HT1080 (cell line): Measurements from ENCODE around the gene BCAN. TPM values are rescaled to one million over a fixed set of nuclear protein-coding genes. Genes with fewer than 3 reads are reported as not detected.
"Not testable (repeated sequence)": the region's sequence is repeated elsewhere in the genome, so short reads cannot be mapped to it uniquely, and the experiment has no call there.

ENCODE experiments used
- DNase-seq: peaks from one replicate; pipeline ENCODE4 v3.0.0-alpha.2; 2015; ENCODE audit warnings: low read depth
- total RNA-seq: library from RNA; depleted of rRNA; stranded (reverse); fragments of >200 nt; shearing (Covaris generic); gene quantifications from 2 replicates; pipeline ENCODE4 v1.2.3, GENCODE V29; 2014

The BCAN gene
- total RNA-seq, 1 experiment from 2014 or later, result 0.03 TPM

GRCh38 chr1:156612666-156613065 lies 29.3 kb upstream of the BCAN start:
- DNase-seq, result no peak

DNA sequence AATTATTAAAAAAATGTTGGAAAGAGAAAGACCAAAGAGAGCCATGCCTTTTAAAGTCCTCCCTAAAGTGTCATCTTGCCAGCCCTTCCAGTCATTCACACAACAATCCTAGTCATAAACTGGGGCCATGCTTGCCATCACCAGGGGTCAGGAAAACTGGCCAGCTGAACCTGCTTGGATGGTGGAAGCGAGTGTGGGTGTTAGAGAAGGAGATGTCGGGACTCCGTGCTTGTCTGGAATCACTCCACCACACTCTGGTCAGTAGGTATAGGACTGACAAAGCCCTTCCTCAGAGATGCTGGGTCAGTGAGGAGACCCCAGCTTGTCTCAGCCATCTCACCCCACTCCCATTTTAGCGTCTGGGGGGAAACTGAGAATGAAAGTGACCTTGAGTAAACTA lies 26.0 kb upstream of the BCAN start:
- no peak for DNase-seq

DNA sequence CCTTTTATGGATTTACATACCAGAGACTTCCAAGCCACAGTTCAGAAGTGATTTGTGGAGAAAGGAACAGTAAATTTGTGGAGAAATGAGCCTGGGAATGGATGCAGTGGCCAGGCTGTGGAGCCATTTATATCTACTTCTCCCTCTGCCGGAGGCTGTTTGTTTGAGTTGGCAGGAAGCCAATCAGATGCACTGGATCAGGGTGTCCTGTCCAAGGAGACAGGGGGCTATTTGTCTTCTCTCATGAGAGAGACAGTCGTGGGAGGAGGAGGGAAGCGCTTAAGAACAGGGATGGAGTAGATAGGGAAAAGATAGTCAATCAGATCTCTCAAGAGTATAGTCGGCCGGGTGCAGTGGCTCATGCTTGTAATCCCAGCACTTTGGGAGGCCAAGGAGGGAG lies 25.5 kb upstream of the BCAN start:
- DNase-seq, result no peak

DNA sequence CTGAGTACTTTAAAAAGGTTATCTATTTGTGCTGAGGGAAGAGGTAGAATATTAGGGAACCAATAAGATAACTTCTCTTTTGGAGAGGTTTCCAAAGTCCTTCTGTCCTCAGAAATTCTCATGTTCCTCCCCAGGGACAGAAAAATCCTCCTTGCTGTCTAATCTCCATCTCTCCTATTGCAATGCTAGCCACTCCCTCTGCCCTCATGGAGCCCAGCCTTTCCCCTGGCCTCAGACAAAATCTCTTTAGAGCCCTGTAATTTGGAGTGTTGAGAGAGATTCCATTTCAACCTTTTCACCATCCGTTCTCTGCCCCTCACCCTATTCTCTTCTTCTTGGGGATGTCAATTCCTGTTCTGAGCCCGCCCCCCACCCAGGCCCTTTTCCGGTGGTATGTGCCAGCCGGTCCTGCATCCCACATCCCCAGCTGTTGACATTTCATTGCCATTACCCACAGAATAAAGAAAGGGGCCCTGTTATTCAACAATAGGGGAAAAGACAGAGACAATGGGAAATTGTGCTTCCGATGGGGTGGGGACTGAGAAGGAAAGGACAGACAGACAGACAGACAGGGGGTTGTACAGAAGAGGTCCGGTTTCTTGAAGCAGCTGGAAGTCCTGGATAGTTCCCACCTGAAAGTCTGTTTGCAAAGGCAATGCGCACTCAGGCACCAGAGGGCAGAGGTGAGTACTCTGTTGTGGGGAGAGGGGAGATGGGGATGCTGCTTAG lies 22.9 kb upstream of the BCAN start, which contains the start of gene HAPLN2:
Gene HAPLN2 (plus strand): TSS at position 563 of the 729 bp plus-strand sequence. CDS start 4,076 bp downstream, outside the sequence.
- DNase-seq, result no peak

DNA sequence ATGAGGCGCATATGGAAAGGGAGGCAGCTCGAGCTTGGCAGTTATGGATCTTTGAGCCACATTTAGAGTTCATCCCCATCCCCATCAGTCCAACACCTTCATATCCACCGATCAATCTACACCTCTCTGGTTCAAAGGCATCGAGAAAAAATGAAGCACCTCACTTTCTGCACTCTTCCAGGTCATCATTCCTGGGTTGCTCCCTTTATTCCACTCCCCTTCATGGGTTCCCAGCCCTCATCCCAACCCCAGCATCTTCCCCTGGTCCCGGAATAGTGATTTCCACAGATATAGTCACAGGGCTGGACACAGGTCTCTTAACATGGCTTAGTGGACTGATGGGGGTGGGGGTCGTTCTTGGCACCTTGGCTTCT lies 22.3 kb upstream of the BCAN start:
- no peak for DNase-seq

DNA sequence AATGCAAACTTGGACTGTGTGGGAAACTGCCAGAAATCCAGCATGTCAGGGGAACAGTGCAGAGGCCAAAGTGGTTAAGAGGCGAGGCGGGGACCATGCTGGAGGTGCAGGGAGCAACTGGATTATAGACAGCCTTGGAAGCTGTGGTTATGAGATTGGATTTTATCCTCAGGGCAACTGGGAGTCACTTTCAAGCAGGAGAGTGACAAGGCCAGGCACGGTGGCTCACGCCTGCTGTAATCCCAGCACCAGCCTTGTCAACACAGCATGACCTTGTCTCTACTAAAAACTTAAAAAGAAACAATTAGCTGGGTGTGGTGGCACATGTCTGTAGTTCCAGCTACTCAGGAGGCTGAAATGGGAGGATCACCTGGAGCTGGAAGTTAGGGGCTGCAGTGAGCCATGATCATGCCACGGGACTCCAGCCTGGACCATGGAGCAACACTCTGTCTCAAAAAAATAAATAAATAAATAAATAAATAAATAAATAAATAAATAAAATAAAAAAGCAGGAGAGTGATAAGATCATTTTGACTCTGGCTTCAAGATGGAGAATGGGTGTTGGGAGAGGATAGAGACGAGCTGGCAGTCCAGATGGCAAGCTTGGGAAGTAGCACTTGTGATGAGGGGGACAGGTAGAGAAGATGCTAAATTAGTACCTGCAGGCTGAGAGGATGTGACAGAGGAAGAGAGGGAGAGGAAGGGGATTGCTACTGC lies 19.2 kb upstream of the BCAN start:
- DNase-seq, result no peak

GRCh38 chr1:156623946-156624813 lies 17.7 kb upstream of the BCAN start:
- DNase-seq, result peak; percentile 43

DNA sequence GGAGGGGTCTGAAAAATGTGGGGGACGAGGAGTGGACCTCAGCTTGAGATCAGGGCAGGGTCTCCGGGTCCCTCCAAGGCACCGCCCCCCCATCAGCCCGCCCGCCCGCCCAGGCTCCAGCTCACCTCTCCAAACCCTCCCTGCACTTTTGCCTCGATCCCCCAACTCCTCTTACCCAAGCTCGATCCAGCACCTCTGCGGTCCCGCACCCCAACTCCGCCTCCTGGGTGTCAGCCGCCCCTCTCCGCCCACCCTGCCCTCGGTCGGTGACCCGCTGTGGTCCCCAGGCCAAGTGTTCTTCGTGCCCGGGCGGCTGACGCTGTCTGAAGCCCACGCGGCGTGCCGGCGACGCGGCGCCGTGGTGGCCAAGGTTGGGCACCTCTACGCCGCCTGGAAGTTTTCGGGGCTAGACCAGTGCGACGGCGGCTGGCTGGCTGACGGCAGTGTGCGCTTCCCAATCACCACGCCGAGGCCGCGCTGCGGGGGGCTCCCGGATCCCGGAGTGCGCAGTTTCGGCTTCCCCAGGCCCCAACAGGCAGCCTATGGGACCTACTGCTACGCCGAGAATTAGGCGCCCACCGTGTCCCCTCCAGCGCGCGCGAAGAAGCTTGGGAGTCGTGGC lies 17.0 kb upstream of the BCAN start:
- no peak for DNase-seq

DNA sequence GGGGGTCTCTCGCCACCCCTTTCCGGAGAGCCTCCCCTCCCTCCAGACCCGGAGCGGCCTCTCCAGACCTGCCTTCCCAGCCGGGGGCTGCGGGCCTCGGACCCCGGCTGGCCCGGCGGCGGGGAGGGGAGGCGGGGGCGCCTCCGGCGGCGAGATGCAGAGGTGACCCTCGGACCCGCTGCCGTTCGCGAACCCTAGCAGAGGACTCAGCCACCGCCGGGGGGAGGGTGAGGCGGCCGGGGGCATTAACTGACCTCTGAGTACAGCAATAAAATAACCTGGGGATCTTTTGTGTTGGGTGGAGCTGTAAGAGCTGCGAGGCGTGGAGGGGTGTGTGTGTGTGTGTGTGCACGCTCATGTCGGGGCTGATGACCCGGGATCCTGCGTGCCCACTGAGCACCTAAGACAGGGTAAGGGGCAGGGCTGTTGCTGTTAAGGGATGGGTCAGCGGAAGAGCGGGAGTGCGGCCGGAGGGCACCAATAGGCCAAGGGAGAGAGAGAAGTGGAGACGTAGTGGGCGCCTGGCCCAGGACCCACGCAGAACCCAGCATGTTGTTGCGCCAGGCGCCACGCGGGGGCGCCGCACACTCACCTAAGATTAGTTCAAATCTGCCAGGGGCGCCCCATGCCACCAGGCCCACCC lies 16.4 kb upstream of the BCAN start:
- no peak for DNase-seq

DNA sequence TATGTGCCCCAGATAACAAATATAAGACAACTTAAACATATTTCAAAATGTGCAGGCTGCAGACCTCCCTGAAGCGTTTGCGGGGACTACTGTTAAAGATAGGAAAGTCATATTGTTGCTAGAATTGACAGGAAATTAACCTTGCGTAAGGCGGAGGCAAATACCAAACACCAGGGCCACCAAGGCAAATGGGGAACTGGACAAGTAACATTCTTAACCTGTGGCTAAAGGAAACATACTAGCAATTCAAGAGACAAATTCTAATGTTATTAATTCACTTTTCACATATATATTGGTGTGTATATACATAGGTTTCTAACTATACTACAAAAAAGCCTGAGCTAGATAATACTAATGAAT lies 15.9 kb upstream of the BCAN start:
- DNase-seq, result no peak

DNA sequence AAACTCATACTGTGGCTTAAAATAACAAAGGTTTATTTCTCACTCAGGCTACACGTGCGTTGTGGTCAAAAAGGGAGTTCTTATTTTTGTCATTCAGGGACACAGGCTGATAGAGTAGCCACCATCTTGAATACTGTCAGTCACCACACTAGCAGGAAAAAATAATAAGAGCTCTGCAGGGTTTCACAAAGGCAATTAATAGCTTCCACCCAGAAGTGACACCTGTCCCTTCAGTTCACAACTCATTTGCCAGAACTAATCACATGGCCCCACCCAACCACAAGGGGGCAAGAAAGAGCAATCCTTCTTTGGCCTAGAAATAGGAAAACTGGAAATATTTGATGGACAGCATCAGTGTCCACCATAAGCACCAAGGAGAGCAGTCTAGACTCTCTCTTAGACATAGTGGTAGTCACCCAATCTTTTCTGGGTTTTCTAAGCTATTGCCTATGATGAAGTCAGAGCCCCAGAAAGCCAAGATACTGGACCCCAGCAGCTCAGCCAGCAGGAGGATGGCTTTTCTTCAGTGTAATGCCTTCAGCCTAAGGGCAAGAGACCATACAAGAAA lies 14.5 kb upstream of the BCAN start:
- peak; percentile 55 for DNase-seq

- DNase-seq, result no peak
Observed at GRCh38 chr1:156629823-156630449, 12.0 kb upstream of the BCAN start.

GRCh38 chr1:156631152-156631551 lies 10.8 kb upstream of the BCAN start:
- not testable (repeated sequence) for DNase-seq

DNA sequence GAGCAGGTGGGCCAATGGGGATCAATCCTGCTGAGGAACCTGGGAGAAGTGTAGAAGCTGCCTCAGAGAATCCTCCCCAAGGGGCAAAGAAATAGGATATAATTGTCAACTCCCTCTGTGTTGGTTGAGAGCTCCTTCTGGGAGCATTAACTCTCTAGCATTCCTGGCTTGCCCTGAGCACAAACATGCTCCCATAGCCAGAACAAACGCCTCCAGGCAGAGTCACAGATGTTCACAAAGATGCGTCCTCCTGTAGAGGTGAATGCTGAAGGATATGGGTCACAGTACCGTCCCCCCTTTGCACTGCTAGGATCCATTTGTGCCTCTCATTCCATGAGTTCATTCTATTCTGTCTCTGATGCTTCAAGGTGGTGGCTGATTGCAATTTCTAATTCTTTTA lies 9.6 kb upstream of the BCAN start:
- no peak for DNase-seq

GRCh38 chr1:156638189-156638985 lies 3.5 kb upstream of the BCAN start:
- no peak for DNase-seq

DNA sequence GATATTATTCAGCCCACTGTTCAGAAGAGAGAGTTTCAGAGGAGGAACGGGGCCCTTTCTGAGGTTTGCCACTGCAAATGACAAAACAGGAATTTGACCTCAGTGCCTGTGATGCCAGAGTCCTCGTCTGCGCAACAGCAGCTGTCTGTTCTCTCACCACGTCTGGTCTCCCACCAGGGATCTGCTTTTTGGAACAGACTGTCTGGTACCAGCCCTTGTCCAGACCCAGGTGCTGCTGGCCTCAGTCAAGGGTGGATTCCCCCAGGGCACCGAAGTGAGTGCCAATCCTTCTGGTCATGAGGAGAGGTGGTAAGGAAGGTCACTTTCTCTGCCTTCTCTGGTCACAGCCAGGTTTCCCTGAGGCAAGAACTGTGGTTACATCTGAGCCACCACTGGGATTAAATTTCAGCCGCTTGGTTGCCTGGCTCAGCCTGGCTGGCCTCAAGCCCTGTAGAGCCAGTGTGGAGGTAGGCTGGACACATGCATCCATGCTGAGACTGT lies 2.3 kb upstream of the BCAN start:
- DNase-seq, result peak; percentile 50

- DNase-seq, result no peak
Observed at GRCh38 chr1:156640842-156641706, 843 bp upstream of the BCAN start.
